HG02973 (cell line): ENCODE measurements around the gene HID1.

Source experiments
- ATAC-seq: cut with Tn5 transposase; IDR thresholded peaks from one replicate; pipeline ENCODE4 v1.9.1; 2021; ENCODE audit warnings: moderate library complexity; ENCODE audit not compliant: unreplicated experiment

Gene HID1

DNA sequence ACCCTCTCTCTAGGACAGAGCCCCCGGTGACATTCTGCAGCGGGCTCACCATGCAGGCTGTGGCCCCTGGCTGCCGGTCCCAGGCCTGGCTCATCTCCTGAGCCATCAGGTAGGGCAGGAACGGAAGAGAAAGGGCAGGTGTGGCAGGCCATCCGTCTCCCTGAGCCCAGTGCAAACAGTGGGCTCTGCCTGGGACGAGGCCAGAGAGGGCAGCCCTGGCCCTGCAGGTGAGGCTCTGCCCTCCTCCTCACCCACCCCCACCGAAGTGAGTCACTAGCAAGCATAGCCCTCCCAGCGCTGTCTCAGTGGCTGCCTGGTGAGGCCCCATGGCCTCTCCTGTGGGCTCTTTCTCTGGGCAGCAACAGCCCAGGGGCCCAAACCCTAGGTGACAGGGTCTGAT, 22.4 kb downstream of the HID1 start:
- ATAC-seq = no peak

DNA sequence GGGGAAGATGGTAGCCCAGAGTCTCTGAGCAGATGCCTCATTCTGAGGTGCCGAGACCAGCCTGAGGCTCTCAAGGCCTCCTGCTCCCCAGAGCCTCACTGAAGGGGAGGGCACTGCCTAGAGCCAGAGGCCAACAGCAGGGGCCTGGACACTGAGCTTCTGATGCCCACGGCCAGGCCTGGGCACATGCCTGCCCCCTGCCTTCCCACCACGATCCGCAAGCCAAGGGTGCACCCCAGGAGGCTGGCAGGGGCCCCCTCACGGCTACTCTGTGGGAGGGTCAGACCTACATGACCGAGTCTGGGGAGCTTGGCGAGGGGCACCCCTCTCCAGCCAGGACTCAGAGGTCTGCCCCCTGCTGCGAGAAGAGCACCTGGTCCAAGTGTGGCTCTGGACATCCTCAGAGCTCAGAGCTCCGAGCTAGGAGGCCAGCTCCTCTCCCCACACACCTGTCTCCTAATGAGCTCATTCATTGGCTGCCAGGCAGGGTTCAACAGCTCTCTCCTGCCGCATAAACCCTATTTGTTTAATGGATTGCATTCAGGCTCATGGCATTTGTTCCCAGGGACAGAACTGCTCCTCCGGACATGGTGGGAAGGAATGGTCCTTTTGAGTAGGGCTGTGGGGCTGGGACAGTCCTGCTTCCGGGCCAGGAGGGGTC, 23.0 kb downstream of the HID1 start:
- ATAC-seq = no peak

GRCh38 chr17:74947041-74947754, 25.4 kb downstream of the HID1 start:
- ATAC-seq = no peak

- no peak for ATAC-seq
Observed at GRCh38 chr17:74946641-74947040, 25.9 kb downstream of the HID1 start.

DNA sequence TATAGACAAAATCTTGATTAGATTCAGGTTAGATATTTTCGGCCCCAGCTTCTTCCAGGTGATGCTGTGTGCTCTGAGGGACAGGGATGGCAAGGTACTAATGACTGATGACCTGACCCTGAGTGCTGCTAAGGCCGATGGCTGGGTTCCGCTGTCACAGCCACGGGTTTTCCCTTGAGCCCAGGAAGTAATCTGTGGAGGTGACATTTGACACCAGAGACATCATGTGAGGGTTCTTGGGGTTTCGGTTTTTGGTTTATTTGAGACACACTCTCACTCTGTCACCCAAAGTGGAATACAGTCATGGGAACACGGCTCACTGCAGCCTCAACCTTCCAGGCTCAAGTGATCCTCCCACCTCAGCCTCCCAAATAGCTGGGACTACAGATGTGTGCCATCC, 27.0 kb downstream of the HID1 start:
- ATAC-seq = no peak

GRCh38 chr17:74943808-74944522, 28.6 kb downstream of the HID1 start:
- ATAC-seq = no peak

DNA sequence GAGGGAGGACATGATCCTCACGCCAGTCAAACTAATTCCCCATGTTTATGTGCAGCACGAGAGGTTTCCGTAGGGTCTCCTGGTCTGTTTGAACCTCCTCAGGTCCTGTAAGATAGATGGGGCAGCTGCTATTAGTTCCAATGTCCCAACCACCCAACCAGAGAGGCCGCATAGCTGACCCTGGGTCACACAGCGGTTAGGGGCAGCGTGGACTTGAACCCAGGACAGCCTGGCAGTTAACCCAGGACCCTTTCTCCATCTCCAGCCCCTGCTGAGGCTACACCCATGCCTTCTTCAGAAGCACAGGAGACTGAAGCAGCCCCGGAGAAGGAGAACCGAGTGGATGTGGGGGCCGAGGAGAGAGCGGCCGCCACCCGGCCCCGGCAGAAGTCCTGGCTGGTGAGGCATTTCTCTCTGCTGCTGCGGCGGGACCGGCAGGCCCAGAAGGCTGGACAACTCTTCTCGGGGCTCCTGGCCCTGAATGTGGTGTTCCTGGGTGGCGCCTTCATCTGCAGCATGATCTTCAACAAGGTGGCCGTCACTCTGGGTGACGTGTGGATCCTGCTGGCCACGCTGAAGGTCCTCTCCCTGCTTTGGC, 31.3 kb downstream of the HID1 start:
- ATAC-seq = no peak

- ATAC-seq = no peak
Observed at GRCh38 chr17:74939534-74939933, 33.0 kb downstream of the HID1 start.

DNA sequence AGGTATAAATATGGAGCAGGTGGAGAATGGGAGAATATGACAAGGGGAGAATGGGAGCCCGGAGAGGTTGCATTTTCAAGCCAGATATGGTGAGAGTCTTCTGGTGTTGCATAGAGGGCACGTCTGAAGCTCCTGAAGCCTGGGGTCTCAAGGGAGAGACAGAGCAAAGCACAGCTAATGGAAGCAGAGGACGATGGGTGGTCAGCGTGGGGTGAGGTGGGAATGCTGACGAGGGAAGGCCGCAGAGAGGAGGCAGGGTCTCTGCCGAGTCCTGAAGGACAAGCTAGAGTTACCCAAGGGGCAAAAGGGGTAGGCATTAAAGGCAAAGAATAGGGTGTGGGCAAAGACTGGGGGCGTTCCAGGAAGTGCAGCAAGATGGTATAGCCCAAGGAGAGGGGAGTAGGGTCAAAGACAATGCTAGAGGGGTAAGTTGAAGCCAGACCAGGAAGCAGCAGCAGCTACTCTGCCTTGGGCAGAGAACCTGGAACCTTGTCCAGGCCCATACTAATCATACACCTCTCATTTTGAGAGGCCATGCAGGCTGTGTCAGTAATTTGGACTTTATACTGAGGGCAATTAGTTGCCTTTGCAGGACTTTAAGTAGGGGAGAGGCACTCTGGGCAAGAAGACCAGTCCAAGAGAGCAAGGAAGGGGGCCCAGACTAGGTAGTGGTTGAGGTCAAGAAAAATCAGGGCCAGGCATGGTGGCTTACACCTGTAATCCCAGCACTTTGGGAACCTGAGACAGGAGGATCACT, 34.2 kb downstream of the HID1 start:
- no peak for ATAC-seq

DNA sequence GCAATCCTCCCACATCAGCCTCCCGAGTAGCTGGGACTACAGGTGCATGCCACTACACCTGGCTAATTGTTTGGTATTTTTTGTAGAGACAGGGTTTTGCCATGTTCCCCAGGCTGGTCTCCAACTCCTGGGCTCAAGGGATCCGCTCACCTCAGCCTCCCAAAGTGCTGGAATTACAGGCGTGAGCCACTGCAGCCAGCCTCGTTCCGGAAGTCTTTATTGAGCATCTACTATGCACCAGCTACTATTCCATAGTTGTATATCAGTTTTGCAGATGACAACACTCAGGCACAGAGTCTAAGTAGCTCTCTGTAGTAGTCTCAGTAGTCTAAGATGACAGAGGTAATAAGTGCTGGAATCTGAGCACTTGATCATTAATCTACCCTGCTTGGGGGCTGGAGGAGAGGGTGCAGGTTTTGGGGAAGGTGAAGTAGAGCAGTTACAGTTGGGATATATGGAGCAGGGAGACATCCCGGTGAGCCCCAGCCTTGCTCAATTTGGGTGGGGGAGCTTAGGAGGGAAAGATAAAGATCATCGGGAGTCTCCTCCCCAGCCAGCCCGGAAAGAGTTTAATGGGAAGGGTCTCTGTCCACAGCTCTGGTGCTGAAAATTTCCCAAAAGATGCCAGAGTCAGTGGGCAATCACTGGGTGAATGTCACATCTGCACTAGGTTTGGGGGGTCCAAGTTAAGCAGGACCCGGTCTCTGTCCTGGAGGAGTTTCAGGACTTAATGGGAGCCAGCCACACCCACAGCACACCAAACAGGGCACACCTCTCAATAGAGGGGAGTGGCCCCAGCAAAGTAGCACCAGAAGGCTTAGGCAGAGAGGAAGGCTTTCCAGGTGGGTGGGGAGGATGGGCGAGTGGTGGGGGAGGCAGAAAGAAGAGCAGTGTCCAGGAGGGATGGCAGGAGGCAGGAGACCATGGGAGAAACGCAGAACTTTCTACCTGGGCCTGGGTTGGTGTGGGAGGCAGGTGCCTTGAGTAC, 35.2 kb downstream of the HID1 start:
- no peak for ATAC-seq

DNA sequence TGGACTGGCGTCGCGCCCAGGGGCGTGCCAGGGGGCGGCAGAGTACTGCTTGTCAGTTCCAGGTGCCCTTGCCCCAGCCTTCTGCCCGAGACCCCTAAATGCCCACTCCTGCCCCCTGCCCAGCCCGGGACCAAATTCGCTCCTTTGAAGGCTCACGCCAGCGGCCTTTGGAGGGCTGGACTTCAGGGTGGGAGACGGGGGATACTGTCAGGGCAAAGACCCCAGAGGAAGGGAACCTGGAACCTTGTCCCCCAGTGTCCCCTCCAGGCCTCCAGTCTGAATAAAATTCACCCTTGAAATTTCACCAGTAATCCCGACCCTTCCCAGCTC, 36.1 kb downstream of the HID1 start:
- ATAC-seq = no peak

DNA sequence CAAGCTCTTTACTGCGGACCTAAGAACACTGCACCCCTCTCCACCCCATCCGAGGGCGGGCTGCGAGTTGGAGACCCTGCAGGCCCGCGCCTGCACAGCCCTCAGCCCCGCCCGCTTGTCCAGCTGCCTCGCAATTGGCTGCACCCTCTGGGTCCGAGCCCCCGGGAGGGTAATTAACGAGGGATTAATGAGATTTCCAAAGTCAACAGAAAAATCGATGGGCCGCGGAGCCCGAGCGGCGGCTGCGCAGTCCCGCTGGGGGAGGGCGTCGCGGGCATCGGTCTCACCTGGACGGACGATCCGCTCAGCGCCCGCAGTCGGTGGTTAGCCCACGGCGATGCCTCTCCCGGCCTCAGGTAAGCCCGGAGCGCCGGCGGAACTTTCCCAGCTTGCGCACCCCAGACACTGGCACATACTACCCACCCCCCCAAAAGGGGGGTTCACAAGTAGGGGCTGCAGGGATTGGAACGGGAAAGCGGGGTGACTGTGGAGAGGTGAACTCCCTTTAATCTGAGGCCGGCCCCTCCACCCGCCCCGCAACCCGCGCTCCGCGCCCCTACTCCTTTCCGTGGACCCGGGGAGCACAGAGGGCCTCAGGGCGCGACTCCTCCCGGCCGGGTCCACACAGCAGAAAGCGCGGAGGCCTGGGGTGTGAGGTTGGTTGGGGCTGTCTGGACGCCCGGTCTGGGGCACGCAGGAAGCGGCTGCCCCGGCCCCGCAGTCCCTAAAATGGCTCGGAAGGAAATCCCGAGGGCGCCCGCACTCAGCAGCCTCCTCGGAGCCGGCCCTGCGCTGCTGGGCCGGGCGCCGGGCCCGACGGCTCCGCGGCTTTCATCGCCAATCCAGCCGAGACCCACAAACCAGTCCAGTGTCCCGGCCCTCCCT, 36.7 kb downstream of the HID1 start, which contains the start of gene OTOP3:
Gene OTOP3, plus strand, starts transcription at position 314 of the 885 bp plus-strand sequence. Its CDS starts 24 bp downstream, at position 338.
- no peak for ATAC-seq

DNA sequence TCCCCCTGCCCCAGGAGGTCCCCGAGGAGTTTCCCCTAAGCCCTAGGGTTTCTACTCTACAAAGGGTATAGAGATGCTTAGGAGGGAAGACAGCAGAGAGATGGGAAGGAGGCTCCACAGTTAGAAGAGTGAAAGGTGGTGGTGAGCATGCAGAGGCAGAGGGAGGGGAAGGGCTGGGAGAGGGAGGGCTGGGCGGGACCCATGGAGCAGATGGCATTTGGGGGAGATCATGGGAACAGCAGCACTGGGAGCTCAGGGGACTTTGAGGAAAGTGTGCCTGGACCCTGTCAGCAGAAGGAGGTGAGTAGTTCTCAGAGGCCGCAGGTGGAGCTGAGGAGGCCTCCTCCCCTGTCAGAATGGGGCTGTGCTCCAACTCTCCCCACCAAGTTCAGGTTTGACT, 37.5 kb downstream of the HID1 start:
- ATAC-seq = no peak

- ATAC-seq = no peak
Observed at GRCh38 chr17:74930535-74931036, 42.0 kb downstream of the HID1 start.

DNA sequence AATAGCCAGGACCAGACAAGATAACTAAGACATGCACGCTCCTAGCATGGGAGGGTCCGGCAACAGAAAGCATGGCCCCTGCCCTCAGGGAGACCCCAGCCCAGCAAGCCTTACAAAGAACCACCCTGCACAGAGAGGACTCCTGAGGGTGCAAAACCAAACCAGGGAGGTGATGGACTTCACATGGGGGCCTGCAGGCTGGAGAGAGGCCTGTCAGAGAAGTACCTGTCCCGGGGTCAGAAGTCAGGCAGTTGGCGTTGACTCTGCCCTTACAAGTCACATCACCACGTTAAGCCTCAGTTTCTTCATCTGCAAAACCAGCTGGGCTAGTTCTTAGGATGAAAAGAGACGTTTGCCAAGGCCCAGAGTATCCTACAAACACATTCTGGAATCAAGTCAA, 43.8 kb downstream of the HID1 start:
- no peak for ATAC-seq

DNA sequence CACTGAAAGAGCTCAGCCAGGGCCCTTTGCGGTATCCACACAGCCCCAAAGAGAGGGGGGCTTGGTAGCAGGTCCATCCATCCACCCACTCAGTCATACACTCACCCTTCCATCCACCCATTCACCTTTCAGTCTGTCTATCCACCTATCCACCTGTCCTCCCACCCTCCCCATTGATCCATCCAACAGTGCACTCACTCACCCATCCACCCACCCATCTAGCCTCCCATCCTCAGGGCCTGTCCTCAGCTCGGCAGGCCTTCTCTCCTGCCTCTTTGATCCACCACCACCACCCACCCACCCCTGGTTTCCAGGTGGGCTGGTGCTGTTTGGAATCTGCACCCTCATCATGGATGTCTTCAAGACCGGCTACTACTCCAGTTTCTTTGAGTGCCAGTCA, 47.3 kb downstream of the HID1 start:
- ATAC-seq = no peak

GRCh38 chr17:74924250-74924948, 48.2 kb downstream of the HID1 start, which contains the start of gene OTOP2:
Gene OTOP2, plus strand, starts transcription at chr17:74924273. Its CDS starts 360 bp downstream, at chr17:74924633.
- ATAC-seq = no peak
